ENCODE measurements around the gene GDE1.

GDE1 gene

DNA sequence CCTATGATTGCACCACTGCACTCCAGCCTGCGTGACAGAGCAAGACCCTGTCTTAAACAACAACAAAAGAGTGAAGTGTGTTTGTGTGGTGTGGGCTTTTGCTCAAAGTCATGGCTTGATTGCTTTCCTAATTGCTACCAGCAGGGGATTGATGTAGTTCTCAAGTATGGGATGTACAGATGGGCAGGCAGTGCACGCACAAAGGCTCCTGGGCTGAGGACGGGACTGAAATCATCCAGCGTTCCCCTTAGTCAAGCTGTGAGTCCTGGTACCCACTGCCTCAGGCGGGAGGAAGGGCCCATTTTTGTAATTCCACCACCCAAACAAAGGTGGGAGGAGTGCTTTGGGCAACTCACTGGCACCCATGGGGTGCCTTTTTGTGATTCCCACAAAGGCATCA lies 47.3 kb downstream of the GDE1 start:
- Histone ChIP-seq H3K27me3 (ENCODE audit: insufficient read depth, low read length, poor library complexity) (no peaks in the 10 kb centered on the region), H3K9me3 (ENCODE audit: insufficient read depth, low read length, severe bottlenecking) (no peaks in the 10 kb centered on the region), H3K9ac (ENCODE audit: low read depth, low read length) (no peak overlapping the region), H3K36me3 (ENCODE audit: insufficient read depth, low read length) (no peaks in the 10 kb centered on the region), H3K4me1 (ENCODE audit: insufficient read depth, low read length) (no peaks in the 10 kb centered on the region), H3K79me2 (ENCODE audit: insufficient read depth, low read length) (no peaks in the 10 kb centered on the region), H4K20me1 (ENCODE audit: insufficient read depth, low read length) (no peaks in the 10 kb centered on the region), H2AFZ (ENCODE audit: low read depth, low read length) (no peak overlapping the region), H3K27ac (ENCODE audit: low read length) (no peak overlapping the region), H3K4me3 (ENCODE audit: low read depth in 1 of 2, low read length in 2 of 2) (no peak overlapping the region), H3K4me2 (ENCODE audit: insufficient read depth, low read length) (no peak overlapping the region)
- no peak for TF ChIP-seq EZH2 (IDR thresholded peaks at IDR 0.05; ENCODE audit: borderline replicate concordance, low read depth, low read length, severe bottlenecking)
- TF ChIP-seq, protein P1, sequence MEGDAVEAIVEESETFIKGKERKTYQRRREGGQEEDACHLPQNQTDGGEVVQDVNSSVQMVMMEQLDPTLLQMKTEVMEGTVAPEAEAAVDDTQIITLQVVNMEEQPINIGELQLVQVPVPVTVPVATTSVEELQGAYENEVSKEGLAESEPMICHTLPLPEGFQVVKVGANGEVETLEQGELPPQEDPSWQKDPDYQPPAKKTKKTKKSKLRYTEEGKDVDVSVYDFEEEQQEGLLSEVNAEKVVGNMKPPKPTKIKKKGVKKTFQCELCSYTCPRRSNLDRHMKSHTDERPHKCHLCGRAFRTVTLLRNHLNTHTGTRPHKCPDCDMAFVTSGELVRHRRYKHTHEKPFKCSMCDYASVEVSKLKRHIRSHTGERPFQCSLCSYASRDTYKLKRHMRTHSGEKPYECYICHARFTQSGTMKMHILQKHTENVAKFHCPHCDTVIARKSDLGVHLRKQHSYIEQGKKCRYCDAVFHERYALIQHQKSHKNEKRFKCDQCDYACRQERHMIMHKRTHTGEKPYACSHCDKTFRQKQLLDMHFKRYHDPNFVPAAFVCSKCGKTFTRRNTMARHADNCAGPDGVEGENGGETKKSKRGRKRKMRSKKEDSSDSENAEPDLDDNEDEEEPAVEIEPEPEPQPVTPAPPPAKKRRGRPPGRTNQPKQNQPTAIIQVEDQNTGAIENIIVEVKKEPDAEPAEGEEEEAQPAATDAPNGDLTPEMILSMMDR (IDR thresholded peaks at IDR 0.05; ENCODE audit: borderline replicate concordance, extremely low read depth, low read length, poor library complexity, severe bottlenecking): no peak
- ATAC-seq (ENCODE audit: insufficient read depth, low read depth) (no peak), DNase-seq (no peak)

GRCh38 chr16:19472482-19472881 lies 49.4 kb downstream of the GDE1 start:
- Histone ChIP-seq H3K9me3 (ENCODE audit: insufficient read depth, low read length, severe bottlenecking) (no peaks in the 10 kb centered on the region), H3K36me3 (ENCODE audit: insufficient read depth, low read length) (no peaks in the 10 kb centered on the region), H3K79me2 (ENCODE audit: insufficient read depth, low read length) (no peaks in the 10 kb centered on the region), H3K4me1 (ENCODE audit: insufficient read depth, low read length) (no peaks in the 10 kb centered on the region), H3K27ac (ENCODE audit: low read length) (no peak overlapping the region), H3K9ac (ENCODE audit: low read depth, low read length) (no peak overlapping the region), H3K4me3 (ENCODE audit: low read depth in 1 of 2, low read length in 2 of 2) (no peak overlapping the region), H3K4me2 (ENCODE audit: insufficient read depth, low read length) (no peak overlapping the region), H4K20me1 (ENCODE audit: insufficient read depth, low read length) (no peaks in the 10 kb centered on the region), H3K27me3 (ENCODE audit: insufficient read depth, low read length, poor library complexity) (no peaks in the 10 kb centered on the region), H2AFZ (ENCODE audit: low read depth, low read length) (no peak overlapping the region)
- no peak for ATAC-seq (ENCODE audit: insufficient read depth, low read depth)
- TF ChIP-seq EZH2 (IDR thresholded peaks at IDR 0.05; ENCODE audit: borderline replicate concordance, low read depth, low read length, severe bottlenecking): no peak
- TF ChIP-seq, protein P1 (IDR thresholded peaks at IDR 0.05; ENCODE audit: borderline replicate concordance, extremely low read depth, low read length, poor library complexity, severe bottlenecking): no peak
- no peak for DNase-seq

DNA sequence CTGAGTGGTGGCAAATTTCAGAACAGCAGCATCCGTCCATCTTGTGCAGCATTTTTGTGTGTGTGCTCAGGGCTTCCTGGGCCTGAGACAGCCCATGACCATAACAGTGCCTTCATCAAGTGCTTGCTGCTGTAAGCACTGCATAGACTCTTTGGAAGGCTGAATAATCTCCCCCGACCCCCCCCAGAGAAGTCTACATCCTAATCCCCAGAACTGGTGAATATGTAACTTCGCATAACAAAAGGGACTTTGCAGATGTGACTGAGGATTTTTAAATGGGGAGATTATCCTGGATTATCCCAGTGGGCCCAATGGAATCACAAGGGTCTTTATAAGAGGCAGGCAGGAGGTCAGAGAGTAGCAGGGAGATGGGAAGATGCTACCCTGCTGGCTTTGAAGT lies 53.6 kb downstream of the GDE1 start:
- DNase-seq: no peak
- H3K4me2 ChIP-seq (ENCODE audit: insufficient read depth, low read length): no peak overlapping the region
- no peak overlapping the region for H3K27ac ChIP-seq (ENCODE audit: low read length)
- H2AFZ ChIP-seq (ENCODE audit: low read depth, low read length): no peak overlapping the region
- no peaks in the 10 kb centered on the region for H3K36me3 ChIP-seq (ENCODE audit: insufficient read depth, low read length)
- no peaks in the 10 kb centered on the region for H3K79me2 ChIP-seq (ENCODE audit: insufficient read depth, low read length)
- H3K9ac ChIP-seq (ENCODE audit: low read depth, low read length): no peak overlapping the region
- no peak for ATAC-seq (ENCODE audit: insufficient read depth, low read depth)
- TF ChIP-seq EZH2 (IDR thresholded peaks at IDR 0.05; ENCODE audit: borderline replicate concordance, low read depth, low read length, severe bottlenecking): no peak
- TF ChIP-seq, protein P1 (IDR thresholded peaks at IDR 0.05; ENCODE audit: borderline replicate concordance, extremely low read depth, low read length, poor library complexity, severe bottlenecking): no peak
- H3K4me3 ChIP-seq (ENCODE audit: low read depth in 1 of 2, low read length in 2 of 2): no peak overlapping the region
- no peaks in the 10 kb centered on the region for H3K9me3 ChIP-seq (ENCODE audit: insufficient read depth, low read length, severe bottlenecking)
- no peaks in the 10 kb centered on the region for H3K27me3 ChIP-seq (ENCODE audit: insufficient read depth, low read length, poor library complexity)
- no peaks in the 10 kb centered on the region for H3K4me1 ChIP-seq (ENCODE audit: insufficient read depth, low read length)
- H4K20me1 ChIP-seq (ENCODE audit: insufficient read depth, low read length): no peaks in the 10 kb centered on the region

Data from DND-41 (cell line).